Activated gamma-delta T cell treated with anti-CD3 and anti-CD28 coated beads, Interleukin-2, amount 50 U/mL, for 16 hours (primary cell): Measurements from ENCODE around the gene BBOF1.
"Not testable (repeated sequence)": the region's sequence is repeated elsewhere in the genome, so short reads cannot be mapped to it uniquely, and the experiment has no call there.

ENCODE experiments used
- DNase-seq: peaks from one replicate; pipeline ENCODE4 v3.0.0-alpha.2; 2020; ENCODE audit warnings: low read depth

BBOF1 gene

DNA sequence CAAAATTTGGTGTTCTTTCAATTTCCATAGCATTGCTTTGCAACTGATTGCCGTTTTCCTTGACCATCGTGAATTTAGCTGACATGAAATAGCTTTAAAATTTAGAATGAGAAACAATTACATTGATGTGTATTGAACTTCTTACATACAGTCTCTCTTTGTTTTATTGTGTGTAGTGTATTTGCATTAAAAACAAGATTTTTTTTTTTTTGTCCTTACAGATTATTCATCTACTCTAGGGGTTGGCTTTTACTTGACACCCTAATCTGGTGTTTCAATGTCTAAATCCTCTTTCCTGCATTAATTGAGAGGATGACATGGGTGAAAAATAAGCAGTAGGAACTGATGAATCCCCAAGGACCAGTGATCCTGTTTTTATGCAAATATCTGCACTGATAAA is 86.2 kb downstream of the BBOF1 start:
- no peak for DNase-seq

DNA sequence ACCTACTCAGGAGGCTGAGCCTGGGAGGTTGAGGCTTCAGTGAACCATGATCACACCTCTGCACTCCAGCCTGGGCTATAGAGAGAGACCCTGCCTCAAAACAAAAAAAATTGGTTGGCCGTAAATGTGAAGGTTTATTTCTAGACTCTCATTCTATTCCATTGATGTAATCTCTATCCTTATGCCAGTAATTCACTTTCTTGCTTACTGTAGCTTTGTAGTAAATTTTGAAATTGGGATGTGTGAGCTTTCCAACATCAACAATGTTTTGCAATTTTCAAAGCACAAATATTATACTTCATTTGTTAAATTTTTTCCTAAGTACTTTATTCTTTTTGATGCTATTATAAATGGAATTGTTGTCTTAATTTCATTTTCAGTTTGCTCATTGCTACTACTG is 90.2 kb downstream of the BBOF1 start:
- no peak for DNase-seq

DNA sequence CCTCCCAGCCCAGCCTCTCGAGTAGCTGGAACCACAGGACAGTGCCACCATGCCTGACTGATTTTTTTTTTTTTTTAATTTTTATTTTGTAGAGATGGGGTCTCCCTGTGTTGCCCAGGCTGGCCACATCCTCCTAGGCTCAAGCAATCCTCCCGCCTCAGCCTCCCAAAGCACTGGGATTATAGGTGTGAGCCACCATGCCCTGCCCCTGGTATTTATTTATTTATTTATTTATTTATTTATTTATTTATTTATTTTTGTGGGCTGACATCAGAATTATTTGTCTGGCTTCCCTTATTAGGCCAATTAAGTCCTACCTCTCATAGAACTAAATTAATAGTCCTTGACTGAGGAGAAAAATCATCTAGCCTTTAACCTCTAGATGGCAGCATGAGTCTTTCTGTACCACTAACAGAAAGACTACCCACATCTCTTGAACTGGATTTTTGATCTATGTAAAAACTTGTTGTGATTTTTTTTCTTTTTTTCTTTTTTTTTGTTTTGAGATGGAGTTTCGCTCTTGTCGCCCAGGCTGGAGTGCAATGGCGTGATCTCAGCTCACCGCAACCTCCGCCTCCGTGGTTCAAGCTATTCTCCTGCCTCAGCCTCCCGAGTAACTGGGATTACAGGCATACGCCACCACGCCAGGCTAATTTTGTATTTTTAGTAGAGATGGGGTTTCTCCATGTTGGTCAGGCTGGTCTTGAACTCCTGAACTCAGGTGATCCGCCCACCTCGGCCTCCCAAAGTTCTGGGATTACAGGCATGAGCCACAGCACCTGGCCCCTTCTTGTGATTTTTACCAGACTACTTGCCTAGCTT is 92.5 kb downstream of the BBOF1 start:
- DNase-seq = not testable (repeated sequence)
